Activated T-cell treated with anti-CD3 and anti-CD28 coated beads, Interleukin-2, amount 50 U/mL, for 72 hours (primary cell): ENCODE results near the gene KCNT1. TPM values are rescaled to one million over a fixed set of nuclear protein-coding genes. Genes with fewer than 3 reads are reported as not detected.

Source experiments
- ATAC-seq, 2 donors: fragments of 150-1000 bp; cut with Tn5 transposase; replicated peaks in 1 of 2; 2 replicates each; pipeline ENCODE4 v1.10.0; 2021; ENCODE audit warnings: moderate library complexity in 2 of 2, mild to moderate bottlenecking in 1 of 2
- DNase-seq, 2 donors: peaks; one replicate each; pipeline ENCODE4 v3.0.0; 2021 to 2022; ENCODE audit warnings: mixed read lengths in 1 of 2
- H3K27ac Mint-ChIP-seq: one replicate; pipeline ENCODE4 v1.8.0; 2022; ENCODE audit warnings: mild to moderate bottlenecking, moderate library complexity, mixed read lengths
- H3K27me3 Mint-ChIP-seq: one replicate; pipeline ENCODE4 v1.8.0; 2022; ENCODE audit warnings: low read depth, mixed read lengths
- H3K36me3 Mint-ChIP-seq, 2 donors: one replicate each; pipeline ENCODE4 v1.8.0; 2022; ENCODE audit warnings: mixed read lengths in 2 of 2, mild to moderate bottlenecking in 1 of 2; ENCODE audit not compliant: insufficient read depth in 2 of 2
- H3K4me1 Mint-ChIP-seq: one replicate; pipeline ENCODE4 v1.8.0; 2022; ENCODE audit warnings: low read depth, mixed read lengths
- H3K4me3 Mint-ChIP-seq, 2 donors: one replicate each; pipeline ENCODE4 v1.8.0; 2022; ENCODE audit warnings: mild to moderate bottlenecking in 2 of 2, mixed read lengths in 2 of 2, moderate library complexity in 2 of 2
- H3K9me3 Mint-ChIP-seq, 2 donors: one replicate each; pipeline ENCODE4 v1.8.0; 2022; ENCODE audit warnings: mixed read lengths in 2 of 2
- total RNA-seq, 2 donors: library from RNA; stranded (reverse); gene quantifications; one replicate each; pipeline ENCODE4 v1.2.3, GENCODE V29; 2022

The KCNT1 gene
- total RNA-seq, 2 donors from 2014 or later: not detected

DNA sequence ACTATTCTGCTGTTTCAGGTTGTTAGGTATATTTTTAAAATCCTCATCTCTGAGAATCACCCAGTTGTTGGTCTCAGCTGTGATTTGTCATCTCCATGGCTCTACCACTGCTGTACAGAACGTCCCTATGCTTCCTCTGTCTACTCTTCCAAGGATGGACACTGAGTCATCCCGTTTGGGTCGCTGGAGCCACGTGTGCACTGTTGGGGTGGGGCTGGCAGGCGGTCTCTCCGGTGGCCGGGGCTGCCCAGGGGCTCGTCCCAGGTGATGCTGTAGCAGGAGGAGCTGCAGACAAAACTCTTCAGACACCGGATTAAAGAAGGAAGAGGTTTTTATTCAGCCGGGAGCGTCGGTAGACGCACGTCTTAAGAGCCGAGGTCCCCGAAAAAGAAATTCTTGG lies 21.9 kb upstream of the KCNT1 start:
- DNase-seq: no peak
- no peaks in the 10 kb centered on the region for H3K9me3 Mint-ChIP-seq
- H3K4me1 Mint-ChIP-seq: no peaks in the 10 kb centered on the region
- no peaks in the 10 kb centered on the region for H3K36me3 Mint-ChIP-seq
- no peaks in the 10 kb centered on the region for H3K27me3 Mint-ChIP-seq
- no peak overlapping the region for H3K4me3 Mint-ChIP-seq
- ATAC-seq: no peak
- H3K27ac Mint-ChIP-seq: no peak overlapping the region

GRCh38 chr9:135681161-135681560 lies 20.8 kb upstream of the KCNT1 start:
- ATAC-seq (no peak), DNase-seq (no peak)
- no peaks in the 10 kb centered on the region for H3K36me3 Mint-ChIP-seq
- no peaks in the 10 kb centered on the region for H3K27me3 Mint-ChIP-seq
- H3K4me1 Mint-ChIP-seq: no peaks in the 10 kb centered on the region
- H3K4me3 Mint-ChIP-seq: no peak overlapping the region
- no peak overlapping the region for H3K27ac Mint-ChIP-seq
- H3K9me3 Mint-ChIP-seq: no peaks in the 10 kb centered on the region

- Mint-ChIP-seq H3K4me3 (no peak overlapping the region), H3K9me3 (no peaks in the 10 kb centered on the region), H3K4me1 (no peaks in the 10 kb centered on the region), H3K27me3 (no peaks in the 10 kb centered on the region), H3K27ac (no peak overlapping the region), H3K36me3 (no peaks in the 10 kb centered on the region)
- no peak for DNase-seq
- no peak for ATAC-seq
These were observed 18.5 kb upstream of the KCNT1 start for GRCh38 chr9:135683401-135684034.

DNA sequence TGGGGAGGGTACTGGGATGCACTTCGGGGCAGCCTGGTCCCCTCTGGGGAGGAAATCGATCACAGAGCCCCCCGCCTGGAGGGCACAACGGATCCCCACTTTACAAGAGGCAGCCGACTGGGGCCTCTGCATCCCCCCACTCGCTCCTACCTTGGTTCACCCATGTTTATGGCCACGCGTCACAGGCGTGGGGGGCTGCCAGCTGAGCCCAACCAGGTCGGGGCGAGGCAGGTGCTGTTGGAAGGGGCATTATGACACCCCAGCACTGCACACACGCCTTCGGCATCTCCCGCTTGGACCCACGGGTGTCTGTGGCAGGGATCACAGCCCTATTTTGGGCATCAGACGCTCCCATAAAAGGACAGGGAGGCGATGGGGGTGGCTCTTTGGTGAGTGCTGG lies 17.3 kb upstream of the KCNT1 start:
- no peaks in the 10 kb centered on the region for H3K36me3 Mint-ChIP-seq
- no peak for ATAC-seq

DNA sequence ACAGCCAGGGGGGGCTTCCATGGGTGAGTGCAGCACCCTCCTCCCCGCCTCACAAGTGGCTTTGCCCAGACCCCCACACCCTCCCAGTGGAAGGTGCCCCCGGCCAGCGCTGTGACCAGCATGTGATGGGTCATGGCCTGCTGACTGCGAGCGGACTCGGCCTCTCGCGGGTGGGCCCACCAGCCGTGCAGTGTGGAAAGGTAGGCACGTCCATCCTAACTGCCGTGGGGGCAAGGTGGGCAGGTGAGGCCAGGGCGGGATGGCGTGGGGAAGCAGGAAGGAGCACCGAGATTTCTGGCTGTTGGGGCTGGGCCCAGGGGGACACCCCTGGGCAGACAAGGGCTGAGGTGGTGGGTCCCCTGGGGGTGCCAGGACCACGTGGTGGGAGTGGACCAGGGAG lies 14.8 kb upstream of the KCNT1 start:
- no peaks in the 10 kb centered on the region for H3K4me1 Mint-ChIP-seq
- ATAC-seq: no peak
- DNase-seq: no peak
- no peak overlapping the region for H3K4me3 Mint-ChIP-seq
- no peaks in the 10 kb centered on the region for H3K9me3 Mint-ChIP-seq
- H3K27ac Mint-ChIP-seq: no peak overlapping the region
- no peaks in the 10 kb centered on the region for H3K36me3 Mint-ChIP-seq
- H3K27me3 Mint-ChIP-seq: no peaks in the 10 kb centered on the region

More for the DNA sequence above, 17.3 kb upstream of the KCNT1 start:
- Mint-ChIP-seq H3K4me1 (no peaks in the 10 kb centered on the region), H3K27me3 (no peaks in the 10 kb centered on the region), H3K27ac (no peak overlapping the region), H3K9me3 (no peaks in the 10 kb centered on the region), H3K4me3 (no peak overlapping the region)
- DNase-seq: no peak

DNA sequence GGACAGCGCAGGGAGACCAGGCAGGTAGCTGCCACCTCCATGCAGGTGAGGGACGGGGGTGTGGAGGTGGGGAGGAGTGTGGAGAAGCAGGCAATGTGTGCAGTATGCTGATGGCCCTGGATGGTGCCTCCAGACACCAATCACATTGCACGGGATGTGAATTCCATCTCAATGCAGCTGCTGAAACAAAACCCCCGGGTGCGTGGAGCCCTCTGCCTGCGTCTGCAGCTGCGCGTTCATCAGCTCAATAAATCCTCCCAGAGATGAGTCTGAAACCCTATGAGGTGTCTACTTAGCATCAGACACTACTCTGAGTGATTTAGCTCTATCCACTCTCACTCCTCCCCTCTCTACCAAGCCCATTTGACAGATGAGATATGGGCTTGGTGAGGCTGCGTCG lies 13.0 kb upstream of the KCNT1 start:
- no peak for DNase-seq
- no peaks in the 10 kb centered on the region for H3K4me1 Mint-ChIP-seq
- no peak overlapping the region for H3K4me3 Mint-ChIP-seq

DNA sequence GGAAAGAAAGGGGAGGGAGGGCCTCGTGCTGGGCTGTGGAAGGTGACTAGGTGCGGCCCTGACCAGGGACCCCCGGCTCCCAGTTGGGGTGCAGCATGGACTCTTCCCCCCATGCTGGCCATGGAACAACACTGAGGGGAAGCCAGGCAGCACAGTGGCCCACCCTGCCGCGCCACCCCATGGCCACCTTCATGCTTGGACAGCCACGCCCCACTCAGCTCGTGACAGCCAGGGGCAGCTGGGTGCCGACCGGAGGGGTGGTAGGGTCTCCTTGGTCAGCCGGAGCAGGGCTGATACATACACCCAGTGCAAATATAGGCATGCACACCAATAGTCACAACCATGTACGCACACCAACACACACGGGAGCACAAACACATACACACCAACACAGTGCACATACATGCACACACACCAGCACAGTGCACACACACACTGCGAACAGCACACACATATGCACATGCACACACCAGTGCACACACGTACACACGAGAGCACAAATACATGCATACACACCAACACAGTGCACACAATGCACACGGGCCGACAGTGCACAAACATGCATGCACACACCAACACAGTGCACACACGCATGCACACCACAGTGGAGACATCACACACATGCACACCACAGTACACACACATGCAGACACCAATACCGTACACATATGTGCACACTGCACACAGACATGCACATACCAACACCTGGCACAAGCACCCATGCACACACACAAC lies 11.0 kb upstream of the KCNT1 start:
- Mint-ChIP-seq H3K4me1 (no peaks in the 10 kb centered on the region), H3K36me3 (no peaks in the 10 kb centered on the region), H3K9me3 (no peaks in the 10 kb centered on the region), H3K4me3 (no peak overlapping the region), H3K27me3 (no peaks in the 10 kb centered on the region), H3K27ac (no peak overlapping the region)
- ATAC-seq: no peak
- DNase-seq: no peak

More for the DNA sequence above, 13.0 kb upstream of the KCNT1 start:
- ATAC-seq: no peak
- Mint-ChIP-seq H3K36me3 (no peaks in the 10 kb centered on the region), H3K27me3 (no peaks in the 10 kb centered on the region), H3K27ac (no peak overlapping the region), H3K9me3 (no peaks in the 10 kb centered on the region)

GRCh38 chr9:135692410-135692809 lies 9.6 kb upstream of the KCNT1 start:
- Mint-ChIP-seq H3K9me3 (no peaks in the 10 kb centered on the region), H3K4me1 (no peaks in the 10 kb centered on the region), H3K27ac (no peak overlapping the region), H3K36me3 (no peaks in the 10 kb centered on the region), H3K27me3 (no peaks in the 10 kb centered on the region), H3K4me3 (no peak overlapping the region)
- ATAC-seq (no peak), DNase-seq (no peak)

- H3K4me1 Mint-ChIP-seq: no peaks in the 10 kb centered on the region
- no peak overlapping the region for H3K27ac Mint-ChIP-seq
- ATAC-seq (no peak), DNase-seq (no peak)
- no peaks in the 10 kb centered on the region for H3K36me3 Mint-ChIP-seq
- H3K27me3 Mint-ChIP-seq: no peaks in the 10 kb centered on the region
- no peak overlapping the region for H3K4me3 Mint-ChIP-seq
- no peaks in the 10 kb centered on the region for H3K9me3 Mint-ChIP-seq
These were observed 8.7 kb upstream of the KCNT1 start for GRCh38 chr9:135693265-135693664.

DNA sequence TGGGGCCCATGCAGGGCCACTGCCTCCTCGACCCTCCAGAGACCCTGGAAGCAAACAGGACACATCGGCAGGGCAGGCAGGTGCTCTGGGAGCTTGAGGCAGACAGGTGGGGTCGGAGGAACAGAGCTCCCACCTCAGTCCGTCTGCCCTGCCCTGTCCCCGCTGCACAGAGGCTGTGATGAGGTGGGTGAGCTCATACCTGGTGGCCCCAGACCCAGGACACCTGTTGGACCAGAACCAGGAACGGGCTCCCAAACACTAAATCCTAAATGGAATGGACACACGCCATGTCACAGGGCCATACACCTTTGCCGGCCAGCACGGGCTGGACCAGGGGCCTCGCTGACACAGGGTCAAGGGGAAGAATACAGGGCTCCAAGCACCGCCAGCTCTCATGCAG lies 8.2 kb upstream of the KCNT1 start:
- Mint-ChIP-seq H3K9me3 (no peaks in the 10 kb centered on the region), H3K27ac (no peak overlapping the region), H3K4me3 (no peak overlapping the region), H3K4me1 (no peaks in the 10 kb centered on the region), H3K27me3 (no peaks in the 10 kb centered on the region), H3K36me3 (no peaks in the 10 kb centered on the region)
- ATAC-seq (no peak), DNase-seq (no peak)

GRCh38 chr9:135694414-135694813 lies 7.6 kb upstream of the KCNT1 start:
- Mint-ChIP-seq H3K36me3 (no peaks in the 10 kb centered on the region), H3K4me1 (no peaks in the 10 kb centered on the region), H3K27ac (no peak overlapping the region), H3K4me3 (no peak overlapping the region), H3K27me3 (no peaks in the 10 kb centered on the region), H3K9me3 (no peaks in the 10 kb centered on the region)
- ATAC-seq (no peak), DNase-seq (no peak)

- ATAC-seq: no peak
- H3K9me3 Mint-ChIP-seq: no peaks in the 10 kb centered on the region
- no peaks in the 10 kb centered on the region for H3K27me3 Mint-ChIP-seq
- H3K4me1 Mint-ChIP-seq: no peaks in the 10 kb centered on the region
- no peaks in the 10 kb centered on the region for H3K36me3 Mint-ChIP-seq
- no peak overlapping the region for H3K4me3 Mint-ChIP-seq
- no peak for DNase-seq
- H3K27ac Mint-ChIP-seq: no peak overlapping the region
These were observed 6.9 kb upstream of the KCNT1 start for GRCh38 chr9:135695036-135695435.

GRCh38 chr9:135695642-135696041 lies 6.3 kb upstream of the KCNT1 start:
- ATAC-seq (no peak), DNase-seq (no peak)
- Mint-ChIP-seq H3K9me3 (no peaks in the 10 kb centered on the region), H3K36me3 (no peaks in the 10 kb centered on the region), H3K4me3 (no peak overlapping the region), H3K4me1 (no peaks in the 10 kb centered on the region), H3K27me3 (no peaks in the 10 kb centered on the region), H3K27ac (no peak overlapping the region)

DNA sequence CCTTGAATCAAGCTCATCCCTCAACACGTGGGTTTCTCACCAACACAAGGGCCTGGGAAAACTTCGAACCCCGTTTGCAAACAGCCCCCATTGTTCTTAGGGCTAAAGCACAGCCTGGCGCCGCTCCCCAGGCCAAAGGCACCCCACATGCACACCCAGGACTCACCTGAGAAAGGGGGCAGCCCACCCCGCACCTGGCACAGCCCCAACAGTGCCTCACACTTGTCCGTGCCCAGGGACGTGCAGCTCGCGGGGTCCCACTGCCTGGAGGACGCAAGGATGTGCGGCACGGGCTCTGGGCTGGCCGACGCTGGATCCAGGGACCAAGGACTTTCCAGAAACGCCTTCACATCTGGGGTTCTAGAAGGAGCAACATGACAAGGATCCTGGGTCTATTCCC lies 5.5 kb upstream of the KCNT1 start:
- Mint-ChIP-seq H3K9me3 (no peaks in the 10 kb centered on the region), H3K4me1 (no peaks in the 10 kb centered on the region), H3K4me3 (no peak overlapping the region), H3K27ac (no peak overlapping the region), H3K36me3 (no peaks in the 10 kb centered on the region), H3K27me3 (no peaks in the 10 kb centered on the region)
- no peak for DNase-seq
- ATAC-seq: no peak
